HG02678 (cell line): ENCODE results near the gene TSLP.
A peak's percentile ranks its signal among the peaks of the same experiment; 100 is the strongest.

Source experiments
- ATAC-seq: cut with Tn5 transposase; IDR thresholded peaks from one replicate; pipeline ENCODE4 v1.9.1; 2021; ENCODE audit warnings: mild to moderate bottlenecking, moderate library complexity; ENCODE audit not compliant: unreplicated experiment

Gene TSLP

DNA sequence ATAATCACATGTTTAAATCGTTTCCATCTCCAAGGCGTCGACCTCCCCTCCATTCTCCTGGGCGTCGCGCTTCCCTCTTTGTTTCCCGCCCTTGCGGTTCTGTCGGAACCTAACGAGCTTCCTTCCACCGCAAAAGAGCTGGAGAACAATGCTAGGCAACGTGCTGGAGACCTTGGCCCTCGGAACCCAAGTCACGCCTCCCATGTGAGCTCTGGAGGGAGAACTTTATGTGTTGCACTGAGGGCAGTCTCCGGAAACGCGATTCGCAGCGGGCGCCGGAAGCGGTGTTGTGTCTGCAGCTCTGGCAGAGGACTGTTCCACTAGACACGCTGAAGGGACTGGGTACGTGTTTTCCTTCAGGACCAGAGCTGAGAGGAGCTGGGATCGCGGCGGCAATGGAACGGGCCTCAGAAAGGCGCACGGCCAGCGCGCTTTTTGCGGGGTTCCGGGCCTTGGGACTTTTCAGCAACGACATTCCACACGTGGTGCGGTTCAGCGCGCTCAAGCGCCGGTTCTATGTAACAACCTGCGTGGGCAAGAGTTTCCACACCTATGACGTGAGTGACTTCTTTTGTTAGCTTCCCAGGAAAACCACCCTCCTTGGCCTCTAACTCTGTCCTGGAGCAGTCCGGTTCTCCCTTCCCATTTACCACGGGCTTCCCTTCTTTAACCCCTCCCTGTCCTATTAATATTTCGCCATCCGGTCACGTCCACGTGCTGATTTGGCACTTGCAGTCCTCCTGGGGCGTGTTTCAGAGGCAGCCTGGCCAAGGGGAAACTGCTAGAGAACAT, 20.7 kb downstream of the TSLP start, which contains the start of gene WDR36:
Gene WDR36, plus strand, starts transcription at position 287 of the 792 bp plus-strand sequence. Its CDS starts 109 bp downstream, at position 396.
- peak; percentile 95 for ATAC-seq

DNA sequence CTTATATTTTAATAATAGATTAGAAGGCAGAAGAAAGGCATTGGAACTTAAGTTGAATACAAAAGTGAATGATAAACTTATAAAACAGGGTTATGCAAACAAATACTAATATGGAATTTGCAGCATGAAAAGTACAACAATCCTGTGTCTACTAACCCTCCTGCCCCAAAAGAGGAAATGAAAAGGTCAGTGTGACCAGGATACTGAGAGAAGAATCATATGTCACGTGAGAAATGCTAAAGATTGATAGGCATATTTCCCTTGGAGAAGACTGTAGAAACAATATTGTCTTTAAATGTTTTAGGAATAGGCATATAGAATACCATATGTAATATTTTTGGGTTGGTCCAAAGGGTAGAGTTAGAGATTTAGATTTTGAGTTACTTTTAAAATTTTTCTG, 24.5 kb downstream of the TSLP start:
- no peak for ATAC-seq

DNA sequence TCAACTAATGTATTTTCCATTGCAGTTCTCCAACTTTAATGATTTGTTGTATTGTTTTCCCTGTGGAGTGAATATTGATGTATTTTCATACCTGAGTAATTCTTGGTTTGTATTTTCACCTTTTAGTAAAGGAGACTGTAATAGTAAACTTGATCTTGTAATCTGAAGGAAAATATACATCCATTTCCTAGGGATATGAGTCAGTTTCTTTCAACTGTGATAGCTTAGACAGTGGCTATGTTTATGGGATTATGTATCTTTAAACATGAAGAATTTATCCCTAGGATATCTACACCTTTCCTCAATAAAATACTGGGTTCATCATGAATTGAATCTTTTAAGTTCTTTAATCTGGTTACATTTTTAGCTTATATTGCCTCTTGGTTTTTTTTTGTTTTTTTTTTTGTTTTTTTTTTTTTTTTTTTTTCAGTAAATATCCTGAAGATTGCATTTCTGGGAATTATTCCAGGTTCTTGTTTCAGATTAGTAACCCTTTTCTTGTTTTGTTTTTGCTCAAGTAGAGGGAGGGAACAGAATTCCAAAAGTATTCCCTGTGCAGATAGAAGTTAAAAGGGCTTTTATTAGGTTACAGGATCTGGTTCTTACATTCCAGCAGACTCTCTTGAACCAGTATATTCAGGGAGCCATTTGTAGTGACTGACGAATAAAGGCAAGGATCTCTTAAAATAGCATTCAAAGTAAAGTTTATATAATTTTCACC, 27.7 kb downstream of the TSLP start:
- ATAC-seq: no peak

DNA sequence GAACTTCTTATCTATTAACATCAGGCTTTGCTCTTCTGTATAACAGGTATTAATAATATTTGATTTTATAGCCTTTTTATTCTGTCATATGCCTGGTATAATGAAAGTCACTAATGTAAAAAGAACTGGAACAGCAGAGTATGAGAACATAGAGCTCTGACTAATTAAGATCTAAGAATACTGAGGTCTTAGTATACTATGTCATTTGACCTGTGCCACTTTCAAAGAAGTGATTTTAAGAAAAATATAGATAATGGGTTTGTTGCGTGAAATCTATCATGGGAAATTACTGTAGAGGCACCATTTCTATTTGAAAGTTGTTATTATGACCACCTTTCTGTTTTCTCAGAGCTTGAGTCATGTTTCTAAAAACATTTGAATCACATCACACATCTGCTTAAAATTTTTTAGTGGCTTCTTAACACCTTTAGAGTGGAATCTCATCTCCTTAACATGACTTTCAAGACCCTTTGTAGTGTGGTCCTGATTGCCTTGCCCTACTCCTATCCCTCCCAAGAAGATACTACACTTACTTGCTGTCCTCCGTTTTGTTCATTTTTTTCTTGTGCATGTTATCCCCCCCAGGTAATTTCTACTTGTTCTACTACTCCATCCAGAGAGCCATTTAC, 34.9 kb downstream of the TSLP start:
- no peak for ATAC-seq

DNA sequence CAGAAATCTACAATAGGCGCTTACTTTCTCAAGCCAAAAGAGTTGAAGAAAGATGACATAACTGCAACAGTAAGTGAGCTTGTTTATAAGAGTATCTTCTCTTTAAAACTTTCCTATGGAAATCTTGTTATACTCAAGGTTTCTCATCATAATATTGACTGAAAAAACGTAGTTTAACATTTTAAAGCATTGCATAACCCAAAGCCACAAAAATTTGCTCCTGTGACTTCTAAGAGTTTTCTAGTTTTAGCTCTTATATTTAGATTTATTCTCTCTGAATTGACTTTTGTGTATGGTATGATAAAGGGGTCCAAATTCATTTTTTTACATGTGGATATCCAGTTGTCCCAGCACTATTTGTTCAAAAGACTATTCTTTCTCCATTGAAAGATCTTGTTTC, 35.9 kb downstream of the TSLP start:
- ATAC-seq: no peak

DNA sequence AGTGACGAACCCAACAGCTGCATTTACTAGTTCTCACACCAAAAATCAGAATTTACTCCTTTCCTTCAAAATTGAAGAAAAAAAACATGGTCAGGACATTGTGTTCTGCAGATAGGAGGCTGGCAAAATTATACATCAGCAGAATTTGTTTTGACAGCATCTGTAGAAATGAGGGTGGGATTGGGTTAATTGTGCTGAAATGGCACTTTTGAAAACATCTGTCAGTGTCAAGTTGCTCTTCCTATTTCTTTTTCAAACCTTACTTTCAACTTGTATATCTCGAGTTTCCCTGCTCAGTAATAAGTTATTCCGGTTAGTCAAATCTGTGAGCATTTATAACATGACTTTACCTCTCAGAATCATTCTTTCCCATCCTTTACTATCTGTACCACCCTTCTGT, 40.4 kb downstream of the TSLP start:
- no peak for ATAC-seq

DNA sequence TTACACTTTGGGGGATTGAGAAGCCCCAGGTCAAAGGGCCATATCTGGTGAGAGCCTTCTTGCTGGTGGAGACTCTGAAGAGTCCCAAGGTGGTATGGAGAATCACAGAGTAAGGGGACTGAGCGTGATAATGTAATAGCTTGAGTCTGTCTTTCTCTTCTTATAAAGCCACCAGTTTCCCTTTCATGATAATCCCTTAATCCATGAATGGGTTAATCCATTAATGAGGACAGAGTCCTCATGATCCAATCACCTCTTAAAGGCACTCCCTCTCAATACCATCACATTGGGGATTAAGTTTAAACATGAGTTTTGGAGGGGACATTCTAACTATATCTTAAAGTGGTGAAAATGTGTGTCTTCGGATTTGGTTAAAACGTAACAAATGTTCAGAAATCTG, 42.2 kb downstream of the TSLP start:
- no peak for ATAC-seq

DNA sequence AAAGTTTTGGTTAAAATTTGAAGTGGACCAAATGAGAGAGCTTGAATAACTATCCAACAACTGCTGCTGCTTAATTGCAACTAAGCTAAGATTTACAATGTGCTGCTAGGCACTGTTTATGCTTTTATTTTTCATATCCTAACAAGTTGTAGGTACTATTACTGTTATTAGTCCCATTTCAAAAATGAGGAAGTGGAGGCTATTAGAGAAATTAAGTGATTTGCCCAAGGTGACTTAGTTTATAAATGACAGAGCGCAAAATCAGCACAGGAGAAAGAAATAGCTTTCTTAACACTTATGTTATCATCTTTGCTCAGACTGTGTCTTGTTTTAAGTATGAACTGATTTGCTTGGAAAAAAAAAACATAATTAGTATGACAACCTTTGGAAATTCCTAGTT, 43.7 kb downstream of the TSLP start:
- no peak for ATAC-seq

DNA sequence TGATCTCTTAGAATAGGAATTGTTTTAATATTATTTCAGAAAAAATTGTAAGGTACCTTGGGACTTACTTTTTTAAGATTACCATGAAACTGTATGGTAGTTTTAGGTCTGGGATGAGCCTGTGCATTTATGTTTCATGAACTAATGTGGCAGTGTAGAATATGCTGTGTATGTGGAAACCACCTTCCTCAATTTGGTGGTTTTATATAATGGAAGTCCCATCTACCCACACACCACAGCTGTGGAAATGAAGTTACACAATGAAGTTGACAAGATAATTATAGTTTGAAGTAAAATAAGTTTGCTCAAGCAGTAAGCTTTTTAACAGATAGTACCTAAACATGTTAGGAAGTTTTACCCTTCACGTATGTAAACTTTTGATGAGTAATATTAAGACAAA, 45.0 kb downstream of the TSLP start:
- no peak for ATAC-seq

DNA sequence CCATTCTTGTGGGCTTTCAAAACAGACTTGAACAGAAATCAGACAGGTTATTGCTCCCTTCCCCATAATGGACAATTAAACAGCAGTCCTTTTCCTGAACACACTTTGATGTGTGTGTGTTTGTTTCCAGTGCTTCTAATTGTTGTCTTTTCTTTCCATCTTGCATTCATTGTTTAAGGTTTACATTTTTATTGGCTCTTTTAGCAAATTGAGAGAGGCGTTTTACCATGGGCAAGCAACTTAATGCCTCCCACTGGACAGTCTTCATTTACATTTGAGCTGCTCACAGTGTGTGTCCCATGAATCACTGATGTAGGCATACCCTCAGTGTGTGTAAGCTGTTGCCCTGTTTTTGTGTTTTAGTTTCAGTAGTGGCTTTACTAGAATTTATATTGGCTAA, 45.6 kb downstream of the TSLP start:
- ATAC-seq: no peak

DNA sequence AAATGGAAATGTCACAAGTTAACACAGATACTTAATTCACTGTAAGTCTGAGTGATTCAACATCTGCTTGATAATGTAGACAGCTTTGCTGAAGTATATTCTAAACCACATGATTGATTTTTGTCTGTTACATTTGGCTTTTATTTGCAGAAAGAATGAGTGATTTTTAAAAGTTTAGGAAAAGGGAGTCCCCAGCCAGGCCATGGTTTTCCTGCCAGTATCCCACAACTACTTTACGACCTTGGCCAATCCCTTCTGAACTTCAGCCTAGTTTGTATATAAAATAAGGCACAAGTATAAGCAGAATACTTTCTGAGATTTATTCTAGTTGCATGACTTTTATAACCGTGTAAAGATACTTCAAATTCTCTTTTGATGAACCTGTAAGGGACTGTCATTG, 47.7 kb downstream of the TSLP start:
- no peak for ATAC-seq

DNA sequence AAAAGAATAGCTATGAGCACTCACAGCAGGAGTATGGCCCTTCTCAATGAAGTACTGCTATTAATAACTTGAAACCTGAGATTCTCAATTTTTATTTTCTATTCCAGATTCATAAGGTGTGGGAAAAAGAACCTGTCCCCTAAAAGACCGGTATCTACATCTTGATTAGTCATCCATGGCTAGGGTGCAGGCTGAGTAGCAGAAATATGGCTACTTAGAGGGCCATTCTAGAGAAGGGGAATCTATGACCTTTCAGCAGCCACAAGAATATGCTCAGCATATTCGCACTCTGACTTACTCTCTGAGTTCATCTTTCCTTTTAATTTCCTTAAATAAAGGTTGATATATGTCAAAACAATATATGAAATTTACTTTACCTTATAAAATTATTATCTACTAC, 48.3 kb downstream of the TSLP start:
- no peak for ATAC-seq

DNA sequence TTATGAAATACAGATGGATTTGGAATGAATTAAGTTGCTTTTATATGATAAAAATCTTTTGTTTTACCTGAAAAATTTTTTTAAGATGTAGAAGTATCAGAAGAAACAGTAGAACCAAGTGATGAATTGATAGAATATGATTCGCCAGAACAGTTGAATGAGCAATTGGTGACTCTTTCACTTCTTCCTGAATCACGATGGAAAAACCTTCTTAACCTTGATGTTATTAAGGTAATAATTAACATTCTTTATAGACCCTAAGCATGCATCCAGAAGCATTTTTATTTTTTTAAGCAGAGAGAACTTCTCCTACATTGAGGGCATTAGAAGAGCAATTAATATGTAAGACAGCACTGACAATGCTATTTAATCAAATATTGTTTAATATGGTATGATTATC, 49.4 kb downstream of the TSLP start:
- no peak for ATAC-seq

DNA sequence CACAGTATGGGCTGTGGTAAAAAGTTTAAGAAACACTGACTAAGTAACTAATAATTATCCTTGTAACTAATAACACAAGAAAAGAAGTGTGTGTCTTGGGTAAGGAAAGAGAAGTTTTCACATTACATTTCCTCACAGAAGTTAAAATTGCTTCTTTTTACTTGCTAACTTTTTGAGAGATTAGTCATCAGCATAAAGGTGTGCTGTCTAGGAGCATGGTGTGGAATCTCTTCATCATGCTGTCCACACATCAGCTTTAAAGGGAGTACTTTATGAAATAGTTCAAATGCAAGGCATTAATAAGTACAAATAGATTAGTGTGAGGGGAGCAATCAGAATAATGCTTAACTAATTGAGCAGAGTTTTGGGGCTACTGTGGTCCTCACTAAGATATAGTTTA, 50.4 kb downstream of the TSLP start:
- no peak for ATAC-seq

DNA sequence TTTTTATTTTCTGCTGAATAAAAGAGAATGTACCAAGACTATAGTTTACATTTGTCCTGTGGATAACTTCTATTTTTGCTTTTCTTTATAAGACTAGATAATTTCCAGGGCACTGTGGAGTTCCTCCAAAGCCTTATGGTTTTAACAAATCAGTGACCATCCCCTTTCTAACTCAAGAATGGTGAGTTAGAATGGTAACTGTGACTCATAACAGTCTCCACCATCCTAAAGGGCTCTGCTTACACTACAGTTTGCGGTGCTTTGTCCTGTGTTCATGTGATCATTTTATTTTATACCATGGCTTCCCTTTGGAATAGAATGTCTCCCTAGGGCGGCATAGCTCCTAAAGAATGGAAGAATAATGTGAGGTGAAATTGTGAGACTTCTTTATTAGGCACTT, 50.9 kb downstream of the TSLP start:
- peak; percentile 42 for ATAC-seq

DNA sequence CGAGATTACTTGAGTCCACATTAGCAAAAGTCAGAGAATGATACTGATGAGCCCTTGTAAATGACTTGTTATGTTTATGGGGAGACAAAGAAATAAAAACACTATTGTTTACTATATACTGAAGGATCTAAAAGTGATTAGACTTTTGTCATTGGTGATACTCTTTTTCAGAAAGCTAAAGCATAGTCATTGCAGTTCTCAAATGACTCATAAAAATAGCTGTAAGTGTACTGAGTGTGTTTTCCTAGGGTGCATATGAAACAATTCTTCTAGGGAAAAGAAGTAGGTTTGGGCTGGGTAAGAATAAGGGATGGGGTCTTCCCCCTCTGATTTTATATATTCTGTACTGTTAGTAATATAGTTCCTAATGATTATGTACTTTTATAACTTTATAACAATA, 53.3 kb downstream of the TSLP start:
- ATAC-seq: no peak

DNA sequence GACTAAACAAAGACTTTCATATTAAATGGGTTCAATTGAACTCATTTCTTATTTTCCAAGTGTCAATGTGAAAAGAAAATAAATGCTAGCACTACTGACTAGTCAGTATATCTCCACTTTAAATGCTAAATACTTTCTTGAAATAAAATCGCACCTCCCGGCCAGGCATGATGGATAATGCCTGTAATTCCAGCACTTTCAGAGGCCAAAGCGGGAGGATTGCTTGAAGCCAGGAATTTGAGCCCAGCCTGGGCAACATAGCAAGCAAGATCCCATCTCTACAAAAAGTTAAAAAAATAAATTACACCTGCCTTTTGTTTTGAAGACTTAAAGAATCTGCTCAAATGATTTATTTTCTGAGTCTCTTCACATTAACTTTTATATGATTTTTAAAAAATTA, 55.4 kb downstream of the TSLP start:
- ATAC-seq: no peak
